PC-3 (cell line): ENCODE measurements around the gene ELK3. TPM values are rescaled to one million over a fixed set of nuclear protein-coding genes. Genes with fewer than 3 reads are reported as not detected.

Experiments
- ATAC-seq: fragments of 200-7000 bp; cut with Tn5 transposase; 2 replicates; pipeline ENCODE4 v1.9.1; 2020; ENCODE audit warnings: mild to moderate bottlenecking, moderate library complexity
- BruUV-seq: library from RNA; stranded (reverse); fragments of 400-500 nt; replicated peaks from 2 replicates; lab custom pipeline; 2021; lab: Mats Ljungman, UMichigan
- CTCF ChIA-PET: fragments of 300-600 bp; sonication (Branson Sonifier 250); formaldehyde crosslinking; loops from one replicate; lab custom pipeline; 2022; ENCODE audit warnings: antibody characterized with exemption; lab: Charles Lee
- POLR2A ChIA-PET: fragments of 300-600 bp; sonication (Branson Sonifier 250); formaldehyde crosslinking; loops from one replicate; lab custom pipeline; 2022; ENCODE audit warnings: antibody characterized with exemption; ENCODE audit not compliant: unreplicated experiment; lab: Charles Lee
- DNase-seq: peaks from one replicate; pipeline ENCODE4 v3.0.0-alpha.2; 2015
- H2AFZ ChIP-seq: fragments of 300-600 bp; sonication (generic); 2 replicates; pipeline ENCODE4 v1.6.0; 2016; ENCODE audit warnings: antibody characterized with exemption, low read length
- H3F3A ChIP-seq: fragments of 300-600 bp; sonication (generic); one replicate; pipeline ENCODE4 v1.6.0; 2017; ENCODE audit warnings: antibody characterized with exemption, low read length, control low read depth, mild to moderate bottlenecking; ENCODE audit not compliant: unreplicated experiment
- H3K27ac ChIP-seq: fragments of 300-600 bp; sonication (generic); 2 replicates; pipeline ENCODE4 v1.5.1; 2016; ENCODE audit warnings: mild to moderate bottlenecking, low read length
- H3K27me3 ChIP-seq: fragments of 300-600 bp; sonication (generic); 2 replicates; pipeline ENCODE4 v1.6.1; 2016; ENCODE audit warnings: low read length, mixed read lengths
- H3K36me3 ChIP-seq: fragments of 300-600 bp; sonication (generic); 2 replicates; pipeline ENCODE4 v1.6.1; 2016; ENCODE audit warnings: low read depth, mixed run types, low read length, mixed read lengths
- H3K4me1 ChIP-seq: fragments of 300-600 bp; sonication (generic); 2 replicates; pipeline ENCODE4 v1.5.1; 2016; ENCODE audit warnings: low read length; ENCODE audit not compliant: insufficient read depth
- H3K4me2 ChIP-seq: fragments of 300-600 bp; sonication (generic); 2 replicates; pipeline ENCODE4 v1.6.0; 2016; ENCODE audit warnings: low read length
- H3K4me3 ChIP-seq: fragments of 300-600 bp; sonication (generic); 2 replicates; pipeline ENCODE4 v1.5.1; 2016; ENCODE audit warnings: mild to moderate bottlenecking, low read length, mixed read lengths
- H3K79me2 ChIP-seq: fragments of 300-600 bp; sonication (generic); 2 replicates; pipeline ENCODE4 v1.6.1; 2017; ENCODE audit warnings: low read length, mixed read lengths
- H3K9ac ChIP-seq: fragments of 300-600 bp; sonication (generic); 2 replicates; pipeline ENCODE4 v1.6.0; 2016; ENCODE audit warnings: mild to moderate bottlenecking, low read length
- H3K9me2 ChIP-seq: fragments of 300-600 bp; sonication (generic); replicated peaks from 2 replicates; pipeline ENCODE4 v1.6.1; 2016; ENCODE audit warnings: mixed run types, low read length, mixed read lengths
- H3K9me3 ChIP-seq: fragments of 300-600 bp; sonication (generic); 2 replicates; pipeline ENCODE4 v1.6.1; 2016; ENCODE audit warnings: low read length, mixed read lengths
- H4K20me1 ChIP-seq: fragments of 300-600 bp; sonication (generic); 2 replicates; pipeline ENCODE4 v1.6.1; 2016; ENCODE audit warnings: low read length, mixed read lengths
- CTCF ChIP-seq: fragments of 300-600 bp; sonication (generic); conservative IDR thresholded peaks from 2 replicates; pipeline ENCODE4 v1.5.1; 2017; ENCODE audit warnings: antibody characterized with exemption, low read depth, mild to moderate bottlenecking, low read length
- EZH2 ChIP-seq: fragments of 300-600 bp; sonication (generic); IDR thresholded peaks from one replicate; pipeline ENCODE4 v1.6.1; 2017; ENCODE audit warnings: antibody characterized with exemption, mild to moderate bottlenecking, low read length; ENCODE audit not compliant: unreplicated experiment
- EZH2phosphoT487 ChIP-seq: fragments of 300-600 bp; sonication (generic); IDR thresholded peaks from 2 replicates; pipeline ENCODE4 v1.6.1; 2018; ENCODE audit warnings: mild to moderate bottlenecking, antibody characterized with exemption, low read length, borderline replicate concordance
- intact Hi-C: fragments of 100-400 bp; cut with micrococcal nuclease; formaldehyde crosslinking; loops from 2 replicates; pipeline ENCODE4 v1.9.0; 2023
- total RNA-seq: library from RNA; depleted of rRNA; stranded (reverse); fragments of >200 nt; gene quantifications from 2 replicates; pipeline ENCODE4 v1.2.3, GENCODE V29; 2014

Gene ELK3
- total RNA-seq, 1 experiment from 2014 or later = 16.2 TPM

GRCh38 chr12:96265836-96266235, 71.7 kb downstream of the ELK3 start:
- no peak for ATAC-seq
- Histone ChIP-seq H3K9me3 (no peaks in the 10 kb centered on the region), H3K4me2 (no peak overlapping the region), H3K9ac (no peak overlapping the region), H3F3A (no peaks in the 10 kb centered on the region), H3K9me2 (no peaks in the 10 kb centered on the region), H3K4me1 (no peaks in the 10 kb centered on the region), H3K79me2 (no peaks in the 10 kb centered on the region), H2AFZ (no peak overlapping the region), H3K27me3 (no peaks in the 10 kb centered on the region), H3K4me3 (no peak overlapping the region), H4K20me1 (no peaks in the 10 kb centered on the region), H3K36me3 (peaks cover 37% of the 10 kb centered on the region), H3K27ac (no peak overlapping the region)
- intact Hi-C loops = no loop called here
- BruUV-seq = no TSS peak
- no peak for DNase-seq
- POLR2A ChIA-PET = no interaction called here
- CTCF ChIA-PET = no interaction called here
- TF ChIP-seq CTCF (no peak), EZH2phosphoT487 (no peak), EZH2 (no peak)

GRCh38 chr12:96266238-96266637, 72.1 kb downstream of the ELK3 start:
- H3K36me3 ChIP-seq = peaks cover 33% of the 10 kb centered on the region
- no peak overlapping the region for H2AFZ ChIP-seq
- H3K4me3 ChIP-seq = no peak overlapping the region
- H3K9me3 ChIP-seq = no peaks in the 10 kb centered on the region
- no peaks in the 10 kb centered on the region for H3K27me3 ChIP-seq
- H3K27ac ChIP-seq = no peak overlapping the region
- ChIA-PET CTCF (no interaction called here), POLR2A (no interaction called here)
- TF ChIP-seq EZH2phosphoT487 (no peak), EZH2 (no peak), CTCF (no peak)
- intact Hi-C loops = no loop called here
- ATAC-seq (no peak), DNase-seq (no peak)
- H3K4me2 ChIP-seq = no peak overlapping the region
- BruUV-seq = no TSS peak
- H3K9me2 ChIP-seq = no peaks in the 10 kb centered on the region
- no peaks in the 10 kb centered on the region for H4K20me1 ChIP-seq
- H3K79me2 ChIP-seq = no peaks in the 10 kb centered on the region
- H3K9ac ChIP-seq = no peak overlapping the region
- no peaks in the 10 kb centered on the region for H3K4me1 ChIP-seq
- H3F3A ChIP-seq = no peaks in the 10 kb centered on the region

GRCh38 chr12:96271469-96272199, 77.5 kb downstream of the ELK3 start:
- no peaks in the 10 kb centered on the region for H3K9me2 ChIP-seq
- no peaks in the 10 kb centered on the region for H3F3A ChIP-seq
- POLR2A ChIA-PET = no interaction called here
- H3K9me3 ChIP-seq = no peaks in the 10 kb centered on the region
- no peaks in the 10 kb centered on the region for H4K20me1 ChIP-seq
- H3K9ac ChIP-seq = no peak overlapping the region
- no peak overlapping the region for H3K4me2 ChIP-seq
- no peak overlapping the region for H3K27ac ChIP-seq
- H2AFZ ChIP-seq = no peak overlapping the region
- no peak for TF ChIP-seq CTCF
- no peak for TF ChIP-seq EZH2phosphoT487
- TF ChIP-seq EZH2 = no peak
- H3K36me3 ChIP-seq = peaks cover 28% of the 10 kb centered on the region
- no TSS peak for BruUV-seq
- H3K27me3 ChIP-seq = no peaks in the 10 kb centered on the region
- no peak for DNase-seq
- H3K4me1 ChIP-seq = no peaks in the 10 kb centered on the region
- intact Hi-C loops = no loop called here
- no peak overlapping the region for H3K4me3 ChIP-seq
- ATAC-seq = no peak
- CTCF ChIA-PET = no interaction called here
- H3K79me2 ChIP-seq = no peaks in the 10 kb centered on the region
